Activated naive CD4-positive, alpha-beta T cell treated with anti-CD3 and anti-CD28 coated beads, Interleukin-2, amount 50 U/mL, for 24 hours (primary cell): ENCODE data around the gene UAP1L1.

Experiments used
- H3K27ac Mint-ChIP-seq: one replicate; pipeline ENCODE4 v1.8.0; 2021; ENCODE audit warnings: mild to moderate bottlenecking, mixed read lengths
- H3K27me3 Mint-ChIP-seq: one replicate; pipeline ENCODE4 v1.8.0; 2021; ENCODE audit warnings: mixed read lengths
- H3K36me3 Mint-ChIP-seq: one replicate; pipeline ENCODE4 v1.8.0; 2021; ENCODE audit warnings: mixed read lengths
- H3K4me1 Mint-ChIP-seq: one replicate; pipeline ENCODE4 v1.8.0; 2021; ENCODE audit warnings: mixed read lengths
- H3K4me3 Mint-ChIP-seq: one replicate; pipeline ENCODE4 v1.8.0; 2021; ENCODE audit warnings: mild to moderate bottlenecking, mixed read lengths
- H3K9me3 Mint-ChIP-seq: one replicate; pipeline ENCODE4 v1.8.0; 2021; ENCODE audit warnings: mixed read lengths

UAP1L1 gene

GRCh38 chr9:137089232-137089947, 12.1 kb downstream of the UAP1L1 start:
- peak overlapping the region; percentile 43 for H3K27ac Mint-ChIP-seq
- H3K4me1 Mint-ChIP-seq = peaks cover 42% of the 10 kb centered on the region
- no peaks in the 10 kb centered on the region for H3K27me3 Mint-ChIP-seq
- no peaks in the 10 kb centered on the region for H3K9me3 Mint-ChIP-seq
- H3K36me3 Mint-ChIP-seq = peaks cover 2% of the 10 kb centered on the region
- H3K4me3 Mint-ChIP-seq = peak overlapping the region; percentile 30

GRCh38 chr9:137095664-137096517, 18.6 kb downstream of the UAP1L1 start:
- peaks cover 27% of the 10 kb centered on the region for H3K4me1 Mint-ChIP-seq
- H3K27ac Mint-ChIP-seq = peak overlapping the region; percentile 66
- peak overlapping the region; percentile 81 for H3K4me3 Mint-ChIP-seq
- H3K36me3 Mint-ChIP-seq = peaks cover 5% of the 10 kb centered on the region
- H3K9me3 Mint-ChIP-seq = no peaks in the 10 kb centered on the region
- H3K27me3 Mint-ChIP-seq = no peaks in the 10 kb centered on the region

GRCh38 chr9:137096785-137097546, 19.6 kb downstream of the UAP1L1 start:
- no peak overlapping the region for H3K27ac Mint-ChIP-seq
- no peaks in the 10 kb centered on the region for H3K27me3 Mint-ChIP-seq
- peaks cover 8% of the 10 kb centered on the region for H3K36me3 Mint-ChIP-seq
- H3K9me3 Mint-ChIP-seq = no peaks in the 10 kb centered on the region
- peak overlapping the region; percentile 7 for H3K4me3 Mint-ChIP-seq
- peaks cover 27% of the 10 kb centered on the region for H3K4me1 Mint-ChIP-seq

DNA sequence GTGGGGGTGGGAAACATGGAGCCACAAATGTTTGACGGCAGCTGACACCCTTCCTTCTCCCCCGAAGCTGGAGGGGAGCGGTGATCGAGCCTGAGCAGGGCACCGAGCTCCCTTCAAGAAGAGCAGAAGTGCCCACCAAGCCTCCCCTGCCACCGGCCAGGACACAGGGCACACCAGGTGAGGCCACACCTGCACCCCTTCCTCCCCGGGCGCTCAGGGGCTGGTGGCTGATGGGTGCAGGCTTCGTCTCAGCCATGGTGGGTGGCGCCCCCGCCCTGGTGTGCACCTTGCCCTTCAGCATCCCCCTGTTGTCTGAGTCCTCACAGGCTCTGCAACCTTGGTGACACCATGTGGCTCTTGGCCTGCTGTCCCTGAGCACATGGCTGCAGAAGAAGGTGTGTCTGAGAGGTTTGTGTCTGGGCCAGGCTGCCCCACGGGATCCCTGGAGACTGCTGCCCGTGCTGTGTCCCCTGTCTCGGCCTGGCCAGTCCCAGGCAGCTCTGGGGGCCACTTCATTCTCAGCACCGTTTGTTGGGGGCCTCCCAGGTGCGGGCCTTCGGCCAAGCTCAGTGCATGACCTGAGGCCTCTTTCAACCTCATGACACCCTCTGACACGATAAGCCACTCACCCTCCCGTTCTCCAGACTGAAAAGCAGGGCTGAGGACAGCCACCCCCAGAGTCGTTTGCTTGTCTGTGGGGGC, 20.6 kb downstream of the UAP1L1 start:
- no peaks in the 10 kb centered on the region for H3K27me3 Mint-ChIP-seq
- H3K4me3 Mint-ChIP-seq = no peak overlapping the region
- peaks cover 8% of the 10 kb centered on the region for H3K36me3 Mint-ChIP-seq
- no peaks in the 10 kb centered on the region for H3K9me3 Mint-ChIP-seq
- peaks cover 21% of the 10 kb centered on the region for H3K4me1 Mint-ChIP-seq
- H3K27ac Mint-ChIP-seq = no peak overlapping the region

DNA sequence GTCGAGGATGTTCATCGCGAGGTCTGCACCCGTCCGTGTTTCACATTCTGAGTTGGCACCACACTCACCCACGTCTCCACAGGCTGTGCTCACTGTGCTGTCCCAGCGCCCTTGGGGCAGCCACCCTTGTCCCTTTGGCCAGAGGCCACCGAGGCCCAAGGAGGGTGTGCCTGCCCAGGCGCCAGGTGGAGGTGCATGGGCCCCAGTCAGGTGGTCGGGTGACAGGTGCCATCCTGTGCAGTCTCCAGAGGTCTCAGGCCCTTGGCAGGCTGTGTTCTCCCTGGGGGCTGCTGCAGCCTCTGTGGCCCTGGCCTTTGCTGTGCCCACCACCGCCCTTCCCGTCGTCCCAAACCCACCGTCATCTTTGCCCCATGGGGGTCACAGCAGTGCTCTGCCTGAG, 21.9 kb downstream of the UAP1L1 start:
- Mint-ChIP-seq H3K9me3 (no peaks in the 10 kb centered on the region), H3K4me1 (peaks cover 18% of the 10 kb centered on the region), H3K4me3 (no peak overlapping the region), H3K36me3 (peaks cover 8% of the 10 kb centered on the region), H3K27me3 (no peaks in the 10 kb centered on the region), H3K27ac (no peak overlapping the region)

GRCh38 chr9:137103206-137103999, 26.1 kb downstream of the UAP1L1 start:
- Mint-ChIP-seq H3K4me1 (no peaks in the 10 kb centered on the region), H3K4me3 (no peak overlapping the region), H3K27ac (no peak overlapping the region), H3K9me3 (no peaks in the 10 kb centered on the region), H3K27me3 (no peaks in the 10 kb centered on the region), H3K36me3 (peaks cover 10% of the 10 kb centered on the region)

- Mint-ChIP-seq H3K36me3 (peaks cover 9% of the 10 kb centered on the region), H3K9me3 (no peaks in the 10 kb centered on the region), H3K4me1 (no peaks in the 10 kb centered on the region), H3K27ac (no peak overlapping the region), H3K27me3 (no peaks in the 10 kb centered on the region), H3K4me3 (no peak overlapping the region)
These were observed 28.7 kb downstream of the UAP1L1 start for GRCh38 chr9:137105814-137106661.

- peaks cover 6% of the 10 kb centered on the region for H3K36me3 Mint-ChIP-seq
- H3K4me1 Mint-ChIP-seq = no peaks in the 10 kb centered on the region
- H3K27me3 Mint-ChIP-seq = no peaks in the 10 kb centered on the region
- no peak overlapping the region for H3K27ac Mint-ChIP-seq
- H3K9me3 Mint-ChIP-seq = no peaks in the 10 kb centered on the region
- no peak overlapping the region for H3K4me3 Mint-ChIP-seq
These were observed 29.4 kb downstream of the UAP1L1 start for GRCh38 chr9:137106662-137107250.

- H3K36me3 Mint-ChIP-seq = peaks cover 6% of the 10 kb centered on the region
These were observed 30.1 kb downstream of the UAP1L1 start for GRCh38 chr9:137107312-137107921.

GRCh38 chr9:137107982-137108381, 30.7 kb downstream of the UAP1L1 start:
- H3K4me1 Mint-ChIP-seq = peaks cover 3% of the 10 kb centered on the region
- no peaks in the 10 kb centered on the region for H3K27me3 Mint-ChIP-seq
- H3K9me3 Mint-ChIP-seq = no peaks in the 10 kb centered on the region
- no peak overlapping the region for H3K4me3 Mint-ChIP-seq
- H3K36me3 Mint-ChIP-seq = peaks cover 6% of the 10 kb centered on the region
- H3K27ac Mint-ChIP-seq = no peak overlapping the region

More at GRCh38 chr9:137107312-137107921, 30.1 kb downstream of the UAP1L1 start:
- Mint-ChIP-seq H3K4me1 (no peaks in the 10 kb centered on the region), H3K4me3 (no peak overlapping the region), H3K9me3 (no peaks in the 10 kb centered on the region), H3K27ac (no peak overlapping the region), H3K27me3 (no peaks in the 10 kb centered on the region)

- Mint-ChIP-seq H3K27me3 (no peaks in the 10 kb centered on the region), H3K9me3 (no peaks in the 10 kb centered on the region), H3K4me3 (no peak overlapping the region), H3K36me3 (peaks cover 6% of the 10 kb centered on the region), H3K27ac (no peak overlapping the region), H3K4me1 (peaks cover 5% of the 10 kb centered on the region)
These were observed 31.4 kb downstream of the UAP1L1 start for GRCh38 chr9:137108608-137109249.

DNA sequence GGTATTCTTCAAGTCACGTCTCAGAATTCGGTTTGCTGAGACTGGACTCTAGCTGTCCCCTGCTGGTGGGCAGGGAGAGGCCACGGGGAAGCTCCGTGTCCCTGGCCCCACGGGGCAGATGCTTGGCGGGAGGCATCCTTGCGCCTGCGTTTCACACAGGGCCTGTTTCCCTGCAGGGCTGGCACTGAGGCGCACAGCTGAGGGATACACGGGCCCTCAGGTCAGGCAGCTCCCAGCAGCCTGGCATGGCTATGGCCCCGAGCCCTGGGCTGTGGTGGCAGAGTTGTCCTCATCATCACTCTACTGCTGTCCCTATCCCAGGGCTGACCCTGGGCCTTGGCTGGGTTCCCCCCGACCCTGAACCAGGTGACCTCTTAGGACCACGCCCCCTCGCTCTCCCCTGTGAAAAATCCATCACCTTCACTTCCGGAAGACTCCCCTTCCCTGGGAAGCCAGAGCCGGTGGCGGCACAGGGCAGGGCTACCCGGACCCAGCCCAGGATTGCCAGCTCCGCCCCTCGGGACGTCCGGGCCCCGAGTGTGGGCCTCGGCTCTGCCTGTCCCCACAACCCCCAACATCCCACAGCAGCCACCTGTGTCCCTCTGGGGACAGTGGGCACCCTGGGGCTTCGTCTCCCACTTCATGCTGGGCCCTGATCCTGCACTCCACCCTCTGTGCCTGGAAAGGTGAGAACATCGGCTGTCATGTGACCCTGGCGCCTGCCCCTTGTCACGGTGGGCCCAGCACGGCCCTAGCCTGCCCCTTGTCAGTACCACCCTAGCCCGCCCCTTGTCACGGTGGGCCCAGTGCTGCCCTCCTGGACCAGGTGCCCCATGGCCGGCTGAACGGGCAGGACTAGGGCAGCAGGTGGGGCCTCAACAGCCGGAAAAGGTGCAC, 32.2 kb downstream of the UAP1L1 start:
- peaks cover 5% of the 10 kb centered on the region for H3K4me1 Mint-ChIP-seq
- H3K4me3 Mint-ChIP-seq = no peak overlapping the region
- H3K27ac Mint-ChIP-seq = no peak overlapping the region
- H3K9me3 Mint-ChIP-seq = no peaks in the 10 kb centered on the region
- no peaks in the 10 kb centered on the region for H3K27me3 Mint-ChIP-seq
- H3K36me3 Mint-ChIP-seq = peaks cover 5% of the 10 kb centered on the region
